ENCODE data around the gene CALN1.

GRCh38 chr7:72404743-72405142 is 7.4 kb downstream of the CALN1 start:
- TF ChIP-seq, protein P1, sequence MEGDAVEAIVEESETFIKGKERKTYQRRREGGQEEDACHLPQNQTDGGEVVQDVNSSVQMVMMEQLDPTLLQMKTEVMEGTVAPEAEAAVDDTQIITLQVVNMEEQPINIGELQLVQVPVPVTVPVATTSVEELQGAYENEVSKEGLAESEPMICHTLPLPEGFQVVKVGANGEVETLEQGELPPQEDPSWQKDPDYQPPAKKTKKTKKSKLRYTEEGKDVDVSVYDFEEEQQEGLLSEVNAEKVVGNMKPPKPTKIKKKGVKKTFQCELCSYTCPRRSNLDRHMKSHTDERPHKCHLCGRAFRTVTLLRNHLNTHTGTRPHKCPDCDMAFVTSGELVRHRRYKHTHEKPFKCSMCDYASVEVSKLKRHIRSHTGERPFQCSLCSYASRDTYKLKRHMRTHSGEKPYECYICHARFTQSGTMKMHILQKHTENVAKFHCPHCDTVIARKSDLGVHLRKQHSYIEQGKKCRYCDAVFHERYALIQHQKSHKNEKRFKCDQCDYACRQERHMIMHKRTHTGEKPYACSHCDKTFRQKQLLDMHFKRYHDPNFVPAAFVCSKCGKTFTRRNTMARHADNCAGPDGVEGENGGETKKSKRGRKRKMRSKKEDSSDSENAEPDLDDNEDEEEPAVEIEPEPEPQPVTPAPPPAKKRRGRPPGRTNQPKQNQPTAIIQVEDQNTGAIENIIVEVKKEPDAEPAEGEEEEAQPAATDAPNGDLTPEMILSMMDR (IDR thresholded peaks at IDR 0.05), result no peak
- TF ChIP-seq POLR2A (IDR thresholded peaks at IDR 0.05), result no peak

Measured in ovary (tissue), 3 donors.